HG03066 (cell line): ENCODE results near the gene PROCR.
"Not testable (repeated sequence)": the region's sequence is repeated elsewhere in the genome, so short reads cannot be mapped to it uniquely, and the experiment has no call there.

Experiments used
- ATAC-seq: cut with Tn5 transposase; IDR thresholded peaks from one replicate; pipeline ENCODE4 v1.9.1; 2021; ENCODE audit warnings: low read depth; ENCODE audit not compliant: unreplicated experiment

PROCR gene

DNA sequence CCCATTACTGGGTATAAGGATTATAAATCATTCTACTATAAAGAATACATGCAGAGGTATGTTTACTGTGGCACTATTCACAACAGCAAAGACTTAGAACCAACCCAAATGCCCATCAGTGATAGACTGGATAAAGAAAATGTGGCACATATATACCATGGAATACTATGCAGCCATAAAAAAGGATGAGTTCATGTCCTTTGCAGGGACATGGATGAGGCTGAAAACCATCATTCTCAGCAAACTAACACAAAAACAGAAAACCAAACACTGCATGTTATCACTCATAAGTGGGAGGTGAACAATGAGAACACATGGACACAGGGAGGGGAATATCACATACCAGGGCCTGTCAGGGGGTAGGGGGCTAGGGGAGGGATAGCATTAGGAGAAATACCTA lies 7.3 kb upstream of the PROCR start:
- not testable (repeated sequence) for ATAC-seq

DNA sequence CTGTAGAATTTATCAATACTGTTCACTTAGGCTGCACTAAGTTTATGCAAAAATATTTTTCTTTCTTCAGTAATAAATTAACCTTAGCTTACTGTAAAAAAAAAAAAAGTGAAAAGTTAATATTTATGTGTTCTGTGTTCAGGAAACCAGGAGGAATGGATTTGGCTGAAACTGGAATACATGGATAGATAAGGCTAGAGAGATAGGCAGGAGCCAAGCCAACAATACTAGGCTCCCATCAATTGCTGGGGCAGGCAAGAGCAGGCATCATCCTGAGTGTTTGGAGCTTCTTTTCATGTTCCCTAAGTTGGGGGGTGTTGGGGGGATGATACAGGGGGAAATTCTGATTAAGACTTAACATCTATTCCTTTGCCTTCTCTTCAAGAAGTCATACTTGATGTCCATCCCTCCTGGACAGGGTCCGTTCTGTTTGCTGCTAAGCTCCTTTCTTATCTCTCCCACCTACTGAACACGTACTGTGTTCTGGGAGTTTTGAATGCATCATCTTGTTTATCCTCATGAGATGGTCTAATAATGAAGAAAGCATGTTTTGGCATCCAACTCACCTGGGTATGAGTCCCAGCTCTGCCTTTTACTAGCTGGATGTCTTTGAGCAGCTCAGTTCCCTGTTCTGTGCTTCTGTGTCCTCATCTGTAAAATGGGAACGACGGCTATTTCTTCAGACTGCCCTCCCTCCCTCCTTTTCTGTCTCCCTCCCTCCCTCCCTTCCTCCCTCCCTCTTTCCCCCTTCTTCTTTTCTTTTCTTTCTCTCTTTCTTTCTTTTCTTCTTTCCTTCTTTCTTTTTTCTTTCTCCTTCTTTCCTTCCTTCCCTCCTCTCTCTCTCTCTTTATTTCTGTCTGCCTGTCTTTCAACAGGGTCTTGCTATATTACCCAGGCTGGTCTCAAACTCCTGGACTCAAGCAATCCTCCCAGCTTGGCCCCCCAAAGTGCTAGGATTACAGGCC lies 6.4 kb upstream of the PROCR start:
- ATAC-seq, result no peak

DNA sequence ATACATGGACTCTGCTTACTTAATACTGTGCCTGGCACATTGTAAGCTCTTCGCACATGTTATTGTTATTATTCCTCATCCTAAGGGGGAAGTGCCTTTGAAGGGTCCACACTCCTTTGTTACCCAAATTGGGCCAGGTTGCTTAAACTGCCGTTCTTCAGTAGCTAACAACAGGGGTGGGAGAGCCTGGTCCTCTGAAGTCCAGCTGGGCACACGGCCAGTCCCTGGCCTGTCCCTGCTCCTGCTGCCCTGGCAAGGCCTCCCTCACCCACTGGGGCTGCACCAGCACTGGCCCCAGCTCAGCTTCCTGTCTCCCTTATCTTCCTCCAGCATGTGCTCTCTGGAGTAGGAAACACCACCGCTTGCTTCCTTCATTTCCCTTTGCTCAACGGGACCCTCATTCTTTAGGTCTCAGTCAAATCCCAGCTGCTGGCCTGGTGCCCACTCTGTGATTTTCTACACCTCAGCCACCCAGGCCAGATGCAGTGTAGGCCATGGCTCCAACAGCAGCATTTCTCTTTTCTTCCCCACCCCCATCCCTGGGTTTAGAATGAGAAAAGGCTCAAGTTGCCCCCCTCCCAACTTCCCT lies 5.5 kb upstream of the PROCR start:
- no peak for ATAC-seq

DNA sequence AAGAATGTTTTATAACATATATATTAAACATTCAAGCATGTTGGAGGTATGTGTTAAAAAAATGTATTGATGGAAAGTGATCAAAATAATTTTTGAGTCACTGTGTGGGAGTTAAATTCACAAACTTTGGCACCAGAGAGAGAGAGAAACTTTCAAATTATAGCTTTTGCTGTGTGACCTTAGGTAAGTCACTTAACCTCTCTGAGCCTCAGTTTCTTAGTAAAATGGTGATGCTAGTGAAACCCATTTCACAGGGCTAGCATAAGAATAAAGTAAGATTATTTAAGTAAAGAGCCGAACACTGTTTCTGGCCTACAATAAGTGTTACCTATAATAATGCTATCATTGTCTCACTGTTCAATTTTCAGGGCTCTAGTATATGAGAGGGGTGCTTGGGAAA lies 4.1 kb upstream of the PROCR start:
- ATAC-seq, result no peak

DNA sequence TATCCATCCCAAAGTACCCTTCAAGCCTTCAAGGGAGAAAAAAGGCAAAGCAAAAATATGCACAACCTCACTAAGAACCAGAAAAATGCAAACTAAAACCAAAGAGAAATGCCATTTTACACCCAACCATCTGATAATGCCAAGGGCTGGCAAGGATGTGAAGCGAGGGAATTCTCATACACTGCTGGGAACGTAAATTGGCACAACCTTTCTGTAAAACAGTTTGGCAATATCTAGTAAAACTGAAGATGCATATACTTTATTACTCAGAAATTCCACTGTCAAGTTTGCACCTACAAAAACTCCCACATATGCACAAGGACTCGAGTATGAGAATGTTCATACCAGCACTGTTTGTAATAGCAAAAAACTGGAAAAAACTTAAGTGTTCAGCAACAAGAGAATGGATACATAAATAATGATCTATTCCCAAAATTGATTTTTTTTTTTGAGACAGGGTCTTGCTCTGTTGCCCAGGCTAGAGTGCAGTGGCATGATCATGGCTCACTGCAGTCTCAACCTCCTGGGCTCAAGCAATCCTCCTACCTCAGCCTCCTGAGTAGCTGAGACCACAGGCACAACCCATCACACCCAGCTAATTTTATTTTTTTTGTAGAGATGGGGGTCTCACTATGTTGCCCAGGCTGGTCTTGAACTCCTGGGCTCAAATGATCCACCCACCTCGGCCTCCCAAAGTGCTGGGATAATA lies 3.0 kb upstream of the PROCR start:
- ATAC-seq, result not testable (repeated sequence)

DNA sequence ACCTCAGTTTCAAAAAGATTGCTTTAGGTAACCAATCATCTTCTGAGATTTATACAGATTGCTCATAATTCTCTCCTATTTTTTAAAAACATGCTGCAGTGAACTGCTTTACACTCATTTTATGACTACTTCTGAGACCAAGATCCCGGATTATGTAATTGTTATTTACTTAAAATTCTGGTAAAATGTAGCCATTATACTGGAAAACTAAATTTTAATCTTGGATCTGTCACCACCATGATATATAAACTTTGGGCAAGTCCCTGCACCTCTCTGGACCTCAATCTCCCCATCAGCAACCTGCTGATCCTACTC lies 477 bp upstream of the PROCR start:
- ATAC-seq, result no peak

DNA sequence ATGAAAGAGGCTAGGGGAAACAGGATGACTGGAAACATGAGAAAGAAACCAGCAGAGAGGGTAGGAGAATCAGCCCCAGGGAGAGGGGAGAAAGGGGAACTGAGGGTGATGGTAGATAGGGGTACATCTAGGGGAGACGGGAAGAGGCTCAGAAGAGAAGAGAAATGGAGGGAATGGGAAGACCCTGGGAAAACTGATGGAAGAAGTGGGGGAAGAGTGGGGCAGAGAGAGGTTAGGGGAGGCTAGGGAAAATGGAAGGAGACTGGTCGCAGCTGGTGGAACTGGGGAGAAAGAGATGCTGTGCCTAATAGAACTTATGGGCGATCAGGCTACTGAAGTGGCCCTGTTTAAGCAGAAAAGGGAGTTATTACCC lies 548 bp downstream of the PROCR start:
- ATAC-seq, result no peak

DNA sequence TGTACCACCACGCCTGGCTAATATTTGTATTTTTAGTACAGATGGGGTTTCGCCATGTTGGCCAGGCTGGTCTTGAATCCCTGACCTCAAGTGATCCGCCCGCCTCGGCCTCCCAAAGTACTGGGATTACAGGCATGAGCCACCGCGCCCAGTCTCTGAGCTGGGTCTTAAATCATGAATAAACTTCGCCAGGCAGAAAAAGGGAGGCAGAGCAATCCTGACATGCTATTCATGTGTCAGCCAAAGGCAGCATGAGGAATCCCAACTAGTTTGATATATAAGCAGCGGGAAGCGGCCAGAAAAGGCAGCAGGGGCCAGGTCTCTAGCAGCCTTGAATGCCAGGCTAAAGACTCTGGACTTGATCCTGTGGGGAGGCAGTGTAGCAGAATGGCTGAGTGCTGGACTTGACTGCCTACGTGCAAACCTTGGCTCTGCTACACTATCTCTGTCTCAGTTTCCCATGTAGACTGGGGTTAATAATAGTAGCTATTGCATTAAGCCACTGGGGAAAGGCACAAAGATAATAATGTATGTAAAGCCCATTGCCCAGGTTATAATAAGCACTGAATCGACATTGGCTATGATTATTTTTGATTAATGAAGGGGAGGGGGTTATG lies 1.8 kb downstream of the PROCR start:
- ATAC-seq, result no peak

DNA sequence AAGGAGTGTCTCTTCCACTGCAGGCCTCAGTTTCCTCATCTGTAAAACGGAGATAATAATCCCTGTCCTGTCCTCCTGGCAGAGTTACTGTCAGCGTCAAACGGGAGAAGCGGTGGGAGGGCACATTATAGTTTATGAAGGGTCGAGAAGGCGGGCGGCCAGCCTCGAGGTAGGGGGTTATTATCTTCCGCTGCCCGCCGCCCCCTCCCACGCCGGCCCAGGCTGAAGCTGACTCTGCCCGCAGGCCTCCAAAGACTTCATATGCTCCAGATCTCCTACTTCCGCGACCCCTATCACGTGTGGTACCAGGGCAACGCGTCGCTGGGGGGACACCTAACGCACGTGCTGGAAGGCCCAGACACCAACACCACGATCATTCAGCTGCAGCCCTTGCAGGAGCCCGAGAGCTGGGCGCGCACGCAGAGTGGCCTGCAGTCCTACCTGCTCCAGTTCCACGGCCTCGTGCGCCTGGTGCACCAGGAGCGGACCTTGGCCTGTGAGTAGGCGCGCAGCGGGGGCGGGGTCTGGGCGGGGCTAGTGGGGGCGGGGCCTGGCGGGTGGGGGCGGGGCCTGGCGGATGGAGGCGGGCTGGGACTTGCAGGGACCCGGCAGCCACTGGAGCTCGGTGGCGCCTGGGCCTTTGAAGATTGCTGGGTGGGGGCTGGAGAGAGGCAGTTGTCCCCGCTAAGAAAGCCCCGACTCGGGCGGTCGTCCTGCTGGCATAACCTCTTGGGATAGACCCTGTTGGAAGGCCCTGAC lies 2.8 kb downstream of the PROCR start:
- no peak for ATAC-seq

DNA sequence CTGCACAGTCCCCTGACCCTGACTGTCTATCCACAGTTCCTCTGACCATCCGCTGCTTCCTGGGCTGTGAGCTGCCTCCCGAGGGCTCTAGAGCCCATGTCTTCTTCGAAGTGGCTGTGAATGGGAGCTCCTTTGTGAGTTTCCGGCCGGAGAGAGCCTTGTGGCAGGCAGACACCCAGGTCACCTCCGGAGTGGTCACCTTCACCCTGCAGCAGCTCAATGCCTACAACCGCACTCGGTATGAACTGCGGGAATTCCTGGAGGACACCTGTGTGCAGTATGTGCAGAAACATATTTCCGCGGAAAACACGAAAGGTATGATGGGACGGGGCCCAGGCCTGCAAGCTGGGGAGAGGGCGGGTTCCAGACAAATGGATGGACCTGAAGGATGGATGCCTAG lies 4.3 kb downstream of the PROCR start:
- no peak for ATAC-seq

DNA sequence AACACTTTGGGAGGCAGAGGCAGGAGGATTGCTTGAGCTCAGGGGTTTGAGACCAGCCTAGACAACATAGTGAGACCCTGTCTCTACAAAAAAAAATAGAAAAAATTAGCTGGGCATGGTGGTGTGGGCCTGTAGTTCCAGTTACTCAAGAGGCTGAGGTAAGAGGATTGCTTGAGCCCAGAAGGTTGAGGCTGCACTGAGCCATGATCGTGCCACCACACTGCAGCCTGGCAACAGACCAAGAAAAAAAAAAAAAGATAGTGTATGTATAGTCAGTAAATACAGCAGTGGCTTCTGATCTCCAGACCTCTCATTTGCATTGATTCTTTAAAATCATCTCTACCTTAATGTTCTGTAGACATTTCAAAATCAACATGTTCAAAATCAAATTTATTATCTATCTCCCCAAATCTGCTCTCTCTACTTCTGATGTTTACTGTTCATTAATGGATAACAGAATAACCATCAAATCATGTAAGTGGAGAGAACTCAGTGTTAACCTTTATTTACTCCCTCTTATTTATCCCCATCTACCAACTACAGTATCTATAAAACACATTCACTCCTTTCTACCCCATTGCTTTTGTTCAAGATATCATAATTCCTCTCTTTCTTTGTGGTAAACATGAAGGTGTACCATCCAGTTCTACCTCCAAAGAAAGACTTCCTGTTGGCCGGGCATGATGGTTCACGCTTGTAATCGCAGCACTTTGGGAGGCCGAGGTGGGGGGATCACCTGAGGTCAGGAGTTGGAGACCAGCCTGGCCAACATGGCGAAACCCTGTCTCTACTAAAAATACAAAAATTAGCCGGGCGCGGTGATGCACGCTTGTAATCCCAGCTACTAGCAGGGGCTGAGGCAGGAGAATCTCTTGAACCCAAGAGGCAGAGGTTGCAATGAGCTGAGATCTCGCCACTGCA lies 7.7 kb downstream of the PROCR start:
- no peak for ATAC-seq

DNA sequence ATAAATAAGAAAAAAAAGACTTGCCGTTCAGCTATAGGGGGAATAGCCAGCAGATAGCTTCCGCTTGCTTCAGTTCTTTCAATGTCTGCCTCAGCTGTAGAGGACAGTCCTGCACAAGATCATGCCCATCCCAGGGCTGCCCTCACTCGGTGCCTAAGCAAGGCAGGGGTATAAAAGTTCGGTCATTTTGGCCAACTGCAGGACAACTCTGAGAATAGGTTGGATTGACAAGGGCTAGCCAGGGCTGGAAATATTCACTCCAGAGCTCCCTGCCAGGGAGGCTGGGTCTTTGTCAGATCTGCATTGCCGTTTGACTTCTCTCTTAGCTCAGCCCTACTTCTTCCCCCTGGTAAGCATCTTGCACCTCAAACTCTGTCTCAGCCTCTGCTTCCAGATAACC lies 8.4 kb downstream of the PROCR start:
- ATAC-seq, result no peak

DNA sequence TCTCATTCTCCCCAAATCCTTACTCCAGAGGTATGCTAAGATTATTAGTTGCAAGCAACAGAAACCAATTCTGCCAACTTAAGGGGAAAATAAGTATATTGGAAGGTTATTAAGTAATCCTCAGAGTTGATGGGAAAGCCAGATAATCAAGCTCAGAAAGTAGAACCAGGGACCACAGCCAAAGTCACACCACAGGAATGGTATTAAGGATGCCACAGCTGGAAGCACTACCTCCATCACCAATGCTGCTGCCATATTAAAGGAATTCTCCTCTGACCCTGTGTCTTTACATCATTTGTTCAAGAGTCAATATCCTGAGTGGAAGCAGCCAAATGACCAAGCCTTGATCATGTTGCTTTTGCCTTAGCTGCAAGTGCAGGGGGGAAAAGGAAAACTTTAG lies 9.9 kb downstream of the PROCR start:
- ATAC-seq, result no peak

DNA sequence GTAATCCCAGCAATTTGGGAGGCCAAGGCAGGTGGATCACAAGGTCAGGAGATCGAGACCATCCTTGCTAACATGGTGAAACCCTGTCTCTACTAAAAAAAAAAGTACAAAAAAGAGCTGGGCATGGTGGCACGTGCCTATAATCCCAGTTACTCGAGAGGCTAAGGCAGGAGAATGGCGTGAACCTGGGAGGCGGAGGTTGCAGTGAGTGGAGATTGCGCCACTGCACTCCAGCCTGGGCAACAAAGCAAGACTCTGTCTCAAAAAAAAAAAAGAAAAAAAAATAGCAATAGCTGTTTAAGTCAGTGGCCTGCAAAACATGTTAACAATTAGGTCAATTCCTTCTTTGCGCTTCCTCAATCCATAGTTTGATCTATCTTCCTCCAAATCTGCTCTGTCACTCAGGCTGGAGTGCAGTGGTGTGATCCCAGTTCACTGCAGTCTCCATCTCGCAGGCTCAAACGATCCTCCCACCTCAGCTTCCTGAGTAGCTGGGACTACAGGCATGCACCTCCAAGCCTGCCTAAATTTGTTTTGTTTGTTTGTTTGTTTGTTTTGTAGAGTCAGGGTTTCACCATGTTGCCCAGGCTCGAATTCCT lies 14.9 kb downstream of the PROCR start:
- ATAC-seq, result not testable (repeated sequence)

DNA sequence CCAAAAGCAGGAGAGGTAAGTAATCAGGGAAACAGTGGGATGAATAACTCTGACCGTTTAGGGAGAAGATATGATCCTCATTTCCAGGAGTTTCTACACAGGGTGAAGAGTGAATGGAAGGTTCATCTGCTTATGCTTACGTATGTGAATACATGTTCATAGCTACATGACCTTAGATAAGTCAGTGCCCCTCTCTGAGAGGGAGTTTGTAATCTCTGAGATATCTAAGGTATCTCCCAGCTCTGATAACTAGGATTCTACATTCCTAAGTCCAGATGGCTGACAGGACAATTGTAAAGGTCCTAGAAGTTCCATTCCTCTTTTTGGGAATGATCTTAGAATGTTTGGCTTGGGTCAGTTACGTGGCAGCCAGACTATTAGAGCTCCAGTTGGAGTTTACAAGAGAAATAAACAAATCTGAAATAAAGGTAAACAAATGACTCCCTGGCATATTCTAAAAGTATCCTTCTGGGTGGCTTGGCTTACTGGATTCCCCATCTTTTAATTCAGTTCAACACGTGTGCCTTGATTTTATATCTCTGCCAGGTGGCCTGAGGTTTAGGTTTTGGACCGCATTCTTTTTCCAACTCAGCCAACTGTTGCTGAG lies 15.8 kb downstream of the PROCR start:
- no peak for ATAC-seq

DNA sequence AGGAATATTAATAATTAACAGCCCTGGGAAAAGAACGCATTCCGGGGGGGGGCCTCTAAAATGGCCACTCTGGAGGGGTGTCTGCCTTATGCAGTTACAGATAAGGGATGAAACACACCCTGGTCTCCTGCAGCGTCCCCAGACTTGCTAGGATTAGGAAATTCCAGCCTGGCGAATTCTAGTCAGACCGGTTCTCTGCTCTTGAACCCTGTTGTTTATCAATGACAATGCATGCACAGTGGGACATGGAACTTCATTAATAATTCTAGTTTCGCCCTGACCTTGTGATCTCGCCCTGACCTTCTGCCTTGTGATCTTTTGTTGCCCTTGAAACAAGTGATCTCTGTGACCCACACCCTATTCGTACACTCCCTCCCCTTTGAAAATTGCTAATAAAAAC lies 17.4 kb downstream of the PROCR start:
- not testable (repeated sequence) for ATAC-seq

DNA sequence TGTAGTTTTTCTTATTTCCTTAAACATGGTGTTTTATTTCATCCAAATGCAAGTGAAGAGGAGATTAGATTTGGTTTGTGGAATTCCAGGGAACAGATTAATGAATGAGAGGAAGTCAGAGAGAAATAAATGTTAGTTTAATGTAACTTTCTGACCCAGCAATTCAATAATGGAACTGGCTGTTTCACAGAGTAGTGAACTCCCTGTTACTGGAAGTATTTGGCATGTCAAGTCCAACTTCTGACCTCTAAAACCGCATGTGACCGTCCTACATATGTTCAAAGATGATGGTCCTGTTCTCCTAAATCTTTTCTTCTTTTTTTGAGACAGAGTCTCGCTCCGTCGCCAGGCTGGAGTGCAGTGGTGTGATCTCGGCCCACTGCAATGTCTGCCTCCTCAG lies 18.7 kb downstream of the PROCR start:
- no peak for ATAC-seq

DNA sequence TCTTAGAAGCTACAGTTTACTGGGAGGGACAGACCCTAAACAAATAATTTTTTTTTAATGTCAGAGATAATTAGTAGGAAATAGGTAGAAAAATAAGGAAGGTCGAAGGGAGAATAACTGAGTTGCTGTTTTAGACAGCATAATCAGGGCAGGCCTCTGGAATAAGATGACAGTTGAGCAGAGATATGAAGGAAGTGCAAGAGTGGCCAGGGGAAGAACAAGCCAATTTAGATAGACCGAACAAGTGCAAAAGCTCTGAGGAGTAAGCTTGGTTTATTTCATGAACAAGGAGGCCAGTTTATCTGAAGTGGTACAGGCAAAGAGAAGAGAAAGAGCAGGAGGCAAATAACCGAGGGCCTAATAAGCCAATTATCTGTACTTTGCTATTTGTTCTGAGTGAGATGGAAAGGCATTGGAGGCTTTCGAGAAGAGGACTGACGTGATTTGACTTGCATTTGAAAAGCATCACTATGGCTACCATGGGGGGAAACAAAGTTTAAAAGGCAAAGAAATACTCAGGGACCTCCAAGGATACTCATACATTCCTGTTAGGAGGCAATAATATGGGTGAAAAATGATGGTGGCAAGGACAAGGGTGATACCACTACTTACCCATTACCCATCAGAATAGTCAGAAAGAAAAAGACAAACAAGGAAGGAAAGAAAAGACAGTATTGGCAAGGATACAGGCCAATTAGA lies 19.7 kb downstream of the PROCR start:
- no peak for ATAC-seq
